Lower leg skin (tissue), 4 donors: ENCODE data around the gene NPDC1. TPM values are rescaled to one million over a fixed set of nuclear protein-coding genes. Genes with fewer than 3 reads are reported as not detected.
"Not testable (repeated sequence)": the region's sequence is repeated elsewhere in the genome, so short reads cannot be mapped to it uniquely, and the experiment has no call there.

Source experiments
- DNase-seq, 2 donors: peaks; one replicate each; pipeline ENCODE4 v3.0.0-alpha.2; 2019; ENCODE audit warnings: low spot score in 2 of 2
- H3K4me3 ChIP-seq: fragments of 200-600 bp; sonication (generic); 2 replicates; pipeline ENCODE4 v1.5.1; 2017; ENCODE audit warnings: mild to moderate bottlenecking, low read depth; ENCODE audit not compliant: poor library complexity, severe bottlenecking
- CTCF ChIP-seq, 3 donors: fragments of 450-650 bp; IDR thresholded peaks; one replicate each; pipeline ENCODE4 v1.5.1; 2016; ENCODE audit warnings: antibody characterized with exemption in 3 of 3, mild to moderate bottlenecking in 3 of 3, moderate library complexity in 2 of 3
- POLR2A ChIP-seq, 2 donors: fragments of 450-650 bp; IDR thresholded peaks; one replicate each; pipeline ENCODE4 v1.6.1; 2016 to 2017; ENCODE audit warnings: antibody characterized with exemption in 2 of 2, mild to moderate bottlenecking in 1 of 2, moderate library complexity in 1 of 2
- WGBS, 2 donors: methylation state at CpG; one replicate each; pipeline ENCODE4 v1.1.5; 2018; 5-methylcytosine and 5-hydroxymethylcytosine counted together
- intact Hi-C: fragments of 100-400 bp; cut with DNase I; formaldehyde crosslinking; loops from one replicate; pipeline ENCODE4 v1.15.0; 2023; ENCODE audit warnings: low total_unique reads
- total RNA-seq, 4 donors: library from RNA; depleted of rRNA; stranded (reverse); fragments of >200 nt; gene quantifications; one replicate each; pipeline ENCODE4 v1.1.0, GENCODE V29; 2016

The NPDC1 gene
- total RNA-seq, 4 donors from 2014 or later, result 29.1 to 63.9 (median 56.1) TPM

- WGBS, 2 donors, result 93 to 94% methylated on average over 3 to 15 of the region's 18 CpGs
- no peak for TF ChIP-seq POLR2A (IDR thresholded peaks at IDR 0.05)
- TF ChIP-seq CTCF (IDR thresholded peaks at IDR 0.05), result no peak
- intact Hi-C loops, result no loop called here
- DNase-seq, result no peak
- H3K4me3 ChIP-seq, result no peak overlapping the region
Observed at GRCh38 chr9:137009217-137009616, 36.8 kb downstream of the NPDC1 start.

DNA sequence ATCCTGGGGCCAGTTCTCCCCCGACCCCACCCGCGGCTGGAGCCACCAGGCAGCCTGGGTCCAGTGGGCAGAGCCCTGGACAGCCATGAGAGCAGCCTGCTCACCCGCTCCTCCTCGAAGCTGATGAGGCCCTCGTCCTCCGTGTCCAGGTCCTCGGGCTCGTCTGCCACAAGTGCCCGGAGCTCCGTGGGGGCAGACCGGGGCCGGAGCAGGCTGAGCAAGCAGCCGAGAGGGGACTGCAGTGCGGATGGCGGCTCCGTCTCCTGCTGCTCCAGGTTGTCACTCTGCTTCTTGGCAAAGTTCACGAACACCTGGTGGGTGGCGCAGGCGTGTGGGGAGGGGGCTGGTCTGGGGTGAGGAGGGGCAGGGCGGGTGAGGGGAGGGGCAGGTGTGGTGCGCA lies 37.7 kb downstream of the NPDC1 start:
- 82 to 85% methylated on average over 21 of the region's 22 CpGs for WGBS, 2 donors
- intact Hi-C loops, result no loop called here
- H3K4me3 ChIP-seq, result no peak overlapping the region
- DNase-seq, result no peak
- TF ChIP-seq CTCF (IDR thresholded peaks at IDR 0.05), result no peak
- no peak for TF ChIP-seq POLR2A (IDR thresholded peaks at IDR 0.05)

- intact Hi-C loops, result no loop called here
- 88% methylated on average over 11 to 12 of the region's 13 CpGs for WGBS, 2 donors
- DNase-seq, result no peak
- TF ChIP-seq CTCF (IDR thresholded peaks at IDR 0.05) (no peak), POLR2A (IDR thresholded peaks at IDR 0.05) (no peak)
- no peak overlapping the region for H3K4me3 ChIP-seq
Observed at GRCh38 chr9:137007816-137008270, 38.1 kb downstream of the NPDC1 start.

- intact Hi-C loops, result no loop called here
- no peak overlapping the region for H3K4me3 ChIP-seq
- 77 to 86% methylated on average over 24 to 25 of the region's 30 CpGs for WGBS, 2 donors
- DNase-seq, result no peak
- TF ChIP-seq CTCF (IDR thresholded peaks at IDR 0.05), result no peak
- no peak for TF ChIP-seq POLR2A (IDR thresholded peaks at IDR 0.05)
Observed at GRCh38 chr9:137007108-137007815, 38.7 kb downstream of the NPDC1 start.

DNA sequence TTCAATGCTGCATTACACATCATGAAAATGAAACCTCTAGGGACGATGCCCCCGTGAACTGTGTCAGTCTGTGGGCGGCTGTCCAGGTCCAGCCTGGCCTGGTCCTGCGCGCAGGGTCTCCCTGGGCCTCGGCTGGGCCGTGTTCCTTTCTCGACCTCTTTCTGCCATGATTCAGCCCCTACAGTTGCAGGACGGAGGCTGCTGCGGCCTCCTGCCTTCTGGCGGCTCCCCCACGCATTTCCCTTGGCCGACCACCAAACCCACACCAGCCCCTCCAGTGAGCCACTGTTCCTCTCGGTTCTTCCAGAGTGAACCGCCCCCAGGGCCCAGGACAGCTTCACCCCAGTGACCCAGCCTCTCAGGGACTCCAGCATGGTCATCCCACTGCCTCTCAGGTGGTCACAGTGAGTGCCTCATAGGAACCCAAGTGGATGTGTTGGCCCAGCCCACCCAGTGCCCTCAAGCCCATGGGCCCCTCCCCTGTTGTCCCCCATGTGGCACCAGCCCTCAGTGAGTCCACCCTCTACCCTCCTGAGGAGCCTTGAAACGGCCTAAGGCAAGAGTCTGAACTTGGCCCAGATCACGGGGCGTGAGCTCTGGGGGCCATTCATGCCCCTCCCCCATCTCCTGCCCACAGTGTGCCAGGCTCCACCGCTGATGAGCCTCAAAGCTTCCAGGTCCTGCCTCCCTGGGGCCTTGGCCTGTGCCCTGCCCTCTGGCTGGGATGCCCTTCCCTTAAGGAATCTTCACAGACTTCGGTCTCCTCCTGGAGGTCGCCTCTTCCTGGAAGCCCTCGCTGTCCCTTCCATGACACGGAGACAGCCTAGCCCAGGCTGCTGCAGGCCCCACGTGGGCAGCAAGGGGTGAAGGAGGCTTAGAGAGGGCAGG lies 39.6 kb downstream of the NPDC1 start:
- H3K4me3 ChIP-seq, result no peak overlapping the region
- DNase-seq, result no peak
- 72 to 84% methylated on average over 23 to 24 of the region's 24 CpGs for WGBS, 2 donors
- intact Hi-C loops, result no loop called here
- TF ChIP-seq CTCF (IDR thresholded peaks at IDR 0.05), result no peak
- TF ChIP-seq POLR2A (IDR thresholded peaks at IDR 0.05), result no peak

- H3K4me3 ChIP-seq, DNase-seq, intact Hi-C loops: not testable (repeated sequence)
- 39 to 45% methylated on average over 17 of the region's 17 CpGs for WGBS, 2 donors
Observed at GRCh38 chr9:137004285-137004684, 41.7 kb downstream of the NPDC1 start.
